ENCODE data around the gene CLBA1. TPM values are rescaled to one million over a fixed set of nuclear protein-coding genes. Genes with fewer than 3 reads are reported as not detected.

Gene CLBA1
- total and polyA plus RNA-seq, 3 donors from 2014 or later: 27.6 to 53.9 (median 47.6) TPM

- no peaks in the 10 kb centered on the region for H3K4me1 ChIP-seq
- 86 to 89% methylated on average over 1 to 5 of the region's 5 CpGs for WGBS, 2 donors
- intact Hi-C loops (cut with DNase I; ENCODE audit: low total_unique reads): no loop called here
- no peak for DNase-seq
- no peaks in the 10 kb centered on the region for H3K27me3 ChIP-seq
- TF ChIP-seq POLR2A (IDR thresholded peaks at IDR 0.05) (no peak), CTCF (IDR thresholded peaks at IDR 0.05) (no peak)
- H3K27ac ChIP-seq: no peak overlapping the region
- no peak overlapping the region for H3K4me3 ChIP-seq
- no peaks in the 10 kb centered on the region for H3K36me3 ChIP-seq (ENCODE audit: low read depth, missing control alignments)
- no peaks in the 10 kb centered on the region for H3K9me3 ChIP-seq
These were observed 10.4 kb downstream of the CLBA1 start for GRCh38 chr14:104996032-104996431.

- Histone ChIP-seq H3K27me3 (no peaks in the 10 kb centered on the region), H3K27ac (no peak overlapping the region), H3K4me1 (no peaks in the 10 kb centered on the region), H3K9me3 (no peaks in the 10 kb centered on the region), H3K36me3 (ENCODE audit: low read depth, missing control alignments) (no peaks in the 10 kb centered on the region), H3K4me3 (no peak overlapping the region)
- TF ChIP-seq POLR2A (IDR thresholded peaks at IDR 0.05) (no peak), CTCF (IDR thresholded peaks at IDR 0.05) (no peak)
- 91 to 93% methylated on average over 13 of the region's 13 CpGs for WGBS, 2 donors
- intact Hi-C loops (cut with DNase I; ENCODE audit: low total_unique reads): no loop called here
- no peak for DNase-seq
These were observed 10.9 kb downstream of the CLBA1 start for GRCh38 chr14:104996483-104996882.

- WGBS, 2 donors: 97 to 100% methylated on average over 1 to 5 of the region's 5 CpGs
- H3K9me3 ChIP-seq: no peaks in the 10 kb centered on the region
- no peak overlapping the region for H3K4me3 ChIP-seq
- no peak for TF ChIP-seq POLR2A (IDR thresholded peaks at IDR 0.05)
- TF ChIP-seq CTCF (IDR thresholded peaks at IDR 0.05): no peak
- no peaks in the 10 kb centered on the region for H3K27me3 ChIP-seq
- DNase-seq: no peak
- no peak overlapping the region for H3K27ac ChIP-seq
- H3K4me1 ChIP-seq: no peaks in the 10 kb centered on the region
- intact Hi-C loops (cut with DNase I; ENCODE audit: low total_unique reads): no loop called here
- no peaks in the 10 kb centered on the region for H3K36me3 ChIP-seq (ENCODE audit: low read depth, missing control alignments)
These were observed 13.2 kb downstream of the CLBA1 start for GRCh38 chr14:104998801-104999200.

GRCh38 chr14:104999361-104999760, 13.8 kb downstream of the CLBA1 start:
- TF ChIP-seq POLR2A (IDR thresholded peaks at IDR 0.05) (no peak), CTCF (IDR thresholded peaks at IDR 0.05) (no peak)
- no peaks in the 10 kb centered on the region for H3K36me3 ChIP-seq (ENCODE audit: low read depth, missing control alignments)
- no peaks in the 10 kb centered on the region for H3K27me3 ChIP-seq
- H3K4me3 ChIP-seq: no peak overlapping the region
- H3K4me1 ChIP-seq: no peaks in the 10 kb centered on the region
- H3K9me3 ChIP-seq: no peaks in the 10 kb centered on the region
- intact Hi-C loops (cut with DNase I; ENCODE audit: low total_unique reads): no loop called here
- WGBS, 2 donors: 96 to 100% methylated on average over 2 to 3 of the region's 3 CpGs
- DNase-seq: no peak
- H3K27ac ChIP-seq: no peak overlapping the region

- Histone ChIP-seq H3K4me1 (no peaks in the 10 kb centered on the region), H3K27ac (no peak overlapping the region), H3K36me3 (ENCODE audit: low read depth, missing control alignments) (no peaks in the 10 kb centered on the region), H3K27me3 (no peaks in the 10 kb centered on the region), H3K9me3 (no peaks in the 10 kb centered on the region), H3K4me3 (no peak overlapping the region)
- intact Hi-C loops (cut with DNase I; ENCODE audit: low total_unique reads): no loop called here
- DNase-seq: no peak
- TF ChIP-seq POLR2A (IDR thresholded peaks at IDR 0.05) (no peak), CTCF (IDR thresholded peaks at IDR 0.05) (no peak)
- whole genome bisulfite sequencing, 2 donors: 91 to 95% methylated on average over 5 to 19 of the region's 20 CpGs
These were observed 19.8 kb downstream of the CLBA1 start for GRCh38 chr14:105005329-105005928.

All from testis (tissue), 3 donors.